ENCODE data around the gene KNTC1. TPM values are rescaled to one million over a fixed set of nuclear protein-coding genes. Genes with fewer than 3 reads are reported as not detected.

The KNTC1 gene
- total and polyA plus RNA-seq, 4 donors, result 4.0 to 34.0 (median 10.9) TPM

DNA sequence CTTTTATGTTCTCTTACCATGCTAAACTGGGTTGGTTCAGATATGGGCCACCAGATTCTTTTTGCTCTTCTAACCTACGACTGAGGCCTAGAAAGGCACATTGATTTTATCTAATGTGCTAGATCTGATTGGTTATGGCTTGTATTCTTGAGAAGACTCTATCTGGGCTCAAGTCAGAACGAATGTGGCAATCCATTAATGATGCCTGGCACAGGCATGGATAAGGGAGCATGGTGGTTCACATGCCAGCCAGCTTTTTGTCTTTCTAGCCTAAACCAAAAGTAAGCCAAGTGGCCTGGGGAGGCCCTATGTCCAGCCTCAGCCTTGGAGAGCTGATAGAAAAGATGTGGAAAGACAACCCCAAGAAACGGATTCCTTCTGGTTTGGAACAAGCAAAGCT is 82.7 kb downstream of the KNTC1 start:
- H3K36me3 ChIP-seq (ENCODE audit: control insufficient read depth in 4 of 4, insufficient read depth in 4 of 4, low read length in 4 of 4), result peaks cover 3 to 14% (median 9%) of the 10 kb centered on the region in 4 donors
- H3K27me3 ChIP-seq (ENCODE audit: control insufficient read depth in 3 of 3, insufficient read depth in 3 of 3, low read length in 2 of 3), result no peaks in the 10 kb centered on the region
- no peaks in the 10 kb centered on the region for H3K4me1 ChIP-seq (ENCODE audit: control insufficient read depth in 5 of 5, insufficient read depth in 5 of 5, low read length in 5 of 5)
- no peak for ATAC-seq (ENCODE audit: insufficient read depth, low FRiP score)
- DNase-seq, result no peak
- H3K9me3 ChIP-seq (ENCODE audit: control insufficient read depth in 4 of 4, insufficient read depth in 3 of 4, low read length in 3 of 4), result no peaks in the 10 kb centered on the region
- H3K9ac ChIP-seq (ENCODE audit: insufficient read depth in 1 of 2, low read length in 2 of 2), result no peak overlapping the region
- WGBS, 2 donors, result 82 to 86% methylated on average over 3 of the region's 3 CpGs
- H3K27ac ChIP-seq (ENCODE audit: low read depth in 1 of 2, low read length in 1 of 2), result no peak overlapping the region
- TF ChIP-seq, protein P1, sequence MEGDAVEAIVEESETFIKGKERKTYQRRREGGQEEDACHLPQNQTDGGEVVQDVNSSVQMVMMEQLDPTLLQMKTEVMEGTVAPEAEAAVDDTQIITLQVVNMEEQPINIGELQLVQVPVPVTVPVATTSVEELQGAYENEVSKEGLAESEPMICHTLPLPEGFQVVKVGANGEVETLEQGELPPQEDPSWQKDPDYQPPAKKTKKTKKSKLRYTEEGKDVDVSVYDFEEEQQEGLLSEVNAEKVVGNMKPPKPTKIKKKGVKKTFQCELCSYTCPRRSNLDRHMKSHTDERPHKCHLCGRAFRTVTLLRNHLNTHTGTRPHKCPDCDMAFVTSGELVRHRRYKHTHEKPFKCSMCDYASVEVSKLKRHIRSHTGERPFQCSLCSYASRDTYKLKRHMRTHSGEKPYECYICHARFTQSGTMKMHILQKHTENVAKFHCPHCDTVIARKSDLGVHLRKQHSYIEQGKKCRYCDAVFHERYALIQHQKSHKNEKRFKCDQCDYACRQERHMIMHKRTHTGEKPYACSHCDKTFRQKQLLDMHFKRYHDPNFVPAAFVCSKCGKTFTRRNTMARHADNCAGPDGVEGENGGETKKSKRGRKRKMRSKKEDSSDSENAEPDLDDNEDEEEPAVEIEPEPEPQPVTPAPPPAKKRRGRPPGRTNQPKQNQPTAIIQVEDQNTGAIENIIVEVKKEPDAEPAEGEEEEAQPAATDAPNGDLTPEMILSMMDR (IDR thresholded peaks at IDR 0.05; ENCODE audit: control extremely low read depth, extremely low read depth), result no peak
- no peak overlapping the region for H3K4me3 ChIP-seq

DNA sequence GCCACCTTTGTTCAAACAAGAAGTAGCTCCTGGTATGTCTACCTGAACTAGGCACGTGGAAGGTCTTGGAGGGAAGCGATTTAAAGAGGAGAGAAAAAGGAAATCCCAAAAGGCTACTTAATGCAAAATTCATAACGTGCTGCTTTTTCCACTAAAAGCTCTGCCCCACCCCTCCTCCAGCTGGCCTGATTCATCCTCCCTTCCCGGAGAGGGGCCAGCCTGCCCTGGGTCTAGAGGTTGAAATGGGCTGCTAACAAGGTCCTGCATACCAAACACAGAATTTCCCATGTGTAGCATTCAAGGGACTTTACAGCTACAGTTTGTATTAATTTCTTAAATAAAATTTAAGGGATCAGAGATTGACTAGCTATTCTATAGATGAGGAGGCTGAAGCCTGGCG is 83.2 kb downstream of the KNTC1 start:
- no peaks in the 10 kb centered on the region for H3K9me3 ChIP-seq (ENCODE audit: control insufficient read depth in 4 of 4, insufficient read depth in 3 of 4, low read length in 3 of 4)
- 94 to 96% methylated on average over 5 of the region's 5 CpGs for WGBS, 2 donors

DNA sequence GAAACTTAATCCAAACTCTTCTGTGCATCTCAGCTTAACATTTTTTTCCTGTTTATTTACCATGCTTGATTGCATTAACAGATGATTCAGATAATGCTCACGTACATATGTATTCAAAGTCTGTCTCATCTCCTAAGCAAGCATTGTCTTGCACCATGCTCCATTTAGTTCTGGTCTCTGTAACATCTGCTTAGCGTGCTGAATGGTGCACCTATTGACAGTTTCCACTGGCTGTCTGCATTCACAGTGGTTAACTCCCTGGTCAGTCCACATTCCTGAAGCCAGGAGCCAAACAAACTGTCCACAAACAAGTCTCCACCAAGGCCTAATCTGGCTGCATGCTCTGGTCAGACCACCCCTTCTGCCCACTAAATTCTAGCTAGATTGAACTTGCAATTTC is 83.9 kb downstream of the KNTC1 start:
- Histone ChIP-seq H3K4me3 (no peak overlapping the region), H3K4me1 (ENCODE audit: control insufficient read depth in 5 of 5, insufficient read depth in 5 of 5, low read length in 5 of 5) (no peaks in the 10 kb centered on the region), H3K9me3 (ENCODE audit: control insufficient read depth in 4 of 4, insufficient read depth in 3 of 4, low read length in 3 of 4) (no peaks in the 10 kb centered on the region), H3K27me3 (ENCODE audit: control insufficient read depth in 3 of 3, insufficient read depth in 3 of 3, low read length in 2 of 3) (no peaks in the 10 kb centered on the region), H3K27ac (ENCODE audit: low read depth in 1 of 2, low read length in 1 of 2) (no peak overlapping the region), H3K9ac (ENCODE audit: insufficient read depth in 1 of 2, low read length in 2 of 2) (no peak overlapping the region), H3K36me3 (ENCODE audit: control insufficient read depth in 4 of 4, insufficient read depth in 4 of 4, low read length in 4 of 4) (peaks cover 3 to 17% (median 11%) of the 10 kb centered on the region in 4 donors)
- 88 to 91% methylated on average over 2 of the region's 2 CpGs for WGBS, 2 donors
- DNase-seq (no peak), ATAC-seq (ENCODE audit: insufficient read depth, low FRiP score) (no peak)
- TF ChIP-seq, protein P1 (IDR thresholded peaks at IDR 0.05; ENCODE audit: control extremely low read depth, extremely low read depth), result no peak

More for the DNA sequence above, 83.2 kb downstream of the KNTC1 start:
- Histone ChIP-seq H3K9ac (ENCODE audit: insufficient read depth in 1 of 2, low read length in 2 of 2) (no peak overlapping the region), H3K27me3 (ENCODE audit: control insufficient read depth in 3 of 3, insufficient read depth in 3 of 3, low read length in 2 of 3) (no peaks in the 10 kb centered on the region), H3K36me3 (ENCODE audit: control insufficient read depth in 4 of 4, insufficient read depth in 4 of 4, low read length in 4 of 4) (peaks cover 3 to 17% (median 10%) of the 10 kb centered on the region in 4 donors), H3K4me3 (no peak overlapping the region), H3K27ac (ENCODE audit: low read depth in 1 of 2, low read length in 1 of 2) (no peak overlapping the region), H3K4me1 (ENCODE audit: control insufficient read depth in 5 of 5, insufficient read depth in 5 of 5, low read length in 5 of 5) (no peaks in the 10 kb centered on the region)
- TF ChIP-seq, protein P1 (IDR thresholded peaks at IDR 0.05; ENCODE audit: control extremely low read depth, extremely low read depth), result no peak
- ATAC-seq (ENCODE audit: insufficient read depth, low FRiP score) (no peak), DNase-seq (no peak)

DNA sequence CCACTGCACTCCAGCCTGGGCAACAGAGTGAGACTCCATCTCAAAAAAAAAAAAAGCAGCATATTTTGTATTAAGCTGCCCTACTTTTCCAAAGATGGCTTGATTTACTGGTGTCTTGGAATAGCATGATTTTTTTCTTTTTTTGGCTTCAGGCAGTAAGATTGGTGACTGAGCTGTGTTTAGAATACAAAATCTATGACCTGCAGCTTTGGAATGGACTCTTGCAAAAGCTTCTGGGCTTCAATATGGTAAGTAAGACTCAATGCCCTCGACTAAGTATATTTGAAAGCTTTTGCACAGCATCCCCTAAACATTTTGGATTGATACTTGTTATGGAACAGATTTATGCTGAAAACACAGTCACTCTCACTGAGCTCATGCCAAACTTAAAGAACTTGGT is 87.8 kb downstream of the KNTC1 start:
- Histone ChIP-seq H3K9me3 (ENCODE audit: control insufficient read depth in 4 of 4, insufficient read depth in 3 of 4, low read length in 3 of 4) (no peaks in the 10 kb centered on the region), H3K27me3 (ENCODE audit: control insufficient read depth in 3 of 3, insufficient read depth in 3 of 3, low read length in 2 of 3) (no peaks in the 10 kb centered on the region), H3K27ac (ENCODE audit: low read depth in 1 of 2, low read length in 1 of 2) (no peak overlapping the region), H3K36me3 (ENCODE audit: control insufficient read depth in 4 of 4, insufficient read depth in 4 of 4, low read length in 4 of 4) (peaks cover 0 to 17% (median 11%) of the 10 kb centered on the region in 4 donors), H3K4me1 (ENCODE audit: control insufficient read depth in 5 of 5, insufficient read depth in 5 of 5, low read length in 5 of 5) (no peaks in the 10 kb centered on the region), H3K4me3 (no peak overlapping the region), H3K9ac (ENCODE audit: insufficient read depth in 1 of 2, low read length in 2 of 2) (no peak overlapping the region)
- 90 to 93% methylated on average over 1 of the region's 1 CpG for WGBS, 2 donors
- ATAC-seq (ENCODE audit: insufficient read depth, low FRiP score) (no peak), DNase-seq (no peak)
- TF ChIP-seq, protein P1 (IDR thresholded peaks at IDR 0.05; ENCODE audit: control extremely low read depth, extremely low read depth), result no peak
